PC-9 (cell line): ENCODE results near the gene GATA6. TPM values are rescaled to one million over a fixed set of nuclear protein-coding genes. Genes with fewer than 3 reads are reported as not detected.

ENCODE experiments used
- BruUV-seq: library from RNA; stranded (reverse); fragments of 400-500 nt; replicated peaks from 2 replicates; lab custom pipeline; 2021; lab: Mats Ljungman, UMichigan
- CTCF ChIA-PET: fragments of 300-600 bp; sonication (Branson Sonifier 250); formaldehyde crosslinking; loops from one replicate; lab custom pipeline; 2022; ENCODE audit warnings: antibody characterized with exemption; lab: Charles Lee
- POLR2A ChIA-PET: fragments of 300-600 bp; sonication (Branson Sonifier 250); formaldehyde crosslinking; loops from one replicate; lab custom pipeline; 2022; ENCODE audit warnings: antibody characterized with exemption; ENCODE audit not compliant: unreplicated experiment; lab: Charles Lee
- DNase-seq, 2 experiments: peaks; one replicate each; pipeline versions ENCODE4 v3.0.0 to v3.0.0-alpha.2; 2015 to 2022; ENCODE audit warnings: mixed read lengths in 1 of 2
- H2AFZ ChIP-seq: fragments of 200-600 bp; sonication (generic); 2 replicates; pipeline ENCODE4 v1.8.1; 2017; ENCODE audit warnings: antibody characterized with exemption
- H3F3A ChIP-seq: fragments of 200-600 bp; sonication (generic); 2 replicates; pipeline ENCODE4 v1.8.1; 2017; ENCODE audit warnings: antibody characterized with exemption, mild to moderate bottlenecking, low read depth; ENCODE audit not compliant: insufficient read depth
- H3K27ac ChIP-seq: fragments of 200-600 bp; sonication (generic); 2 replicates; pipeline ENCODE4 v1.6.1; 2016; ENCODE audit warnings: mixed run types
- H3K27me3 ChIP-seq: fragments of 200-600 bp; sonication (generic); 2 replicates; pipeline ENCODE4 v1.6.1; 2016; ENCODE audit warnings: low read depth, mixed run types; ENCODE audit not compliant: insufficient read depth
- H3K36me3 ChIP-seq: fragments of 200-600 bp; sonication (generic); 2 replicates; pipeline ENCODE4 v1.6.1; 2016; ENCODE audit warnings: low read depth, mixed run types
- H3K4me1 ChIP-seq: fragments of 200-600 bp; sonication (generic); replicated peaks from 2 replicates; pipeline ENCODE4 v1.6.1; 2016; ENCODE audit warnings: mixed run types; ENCODE audit not compliant: insufficient read depth
- H3K4me2 ChIP-seq: fragments of 200-600 bp; sonication (generic); 2 replicates; pipeline ENCODE4 v1.6.1; 2017; ENCODE audit warnings: mixed run types
- H3K4me3 ChIP-seq: fragments of 200-600 bp; sonication (generic); 2 replicates; pipeline ENCODE4 v1.6.1; 2016; ENCODE audit warnings: mixed run types
- H3K79me2 ChIP-seq: fragments of 200-600 bp; sonication (generic); 2 replicates; pipeline ENCODE4 v1.6.1; 2017; ENCODE audit warnings: low read depth, mixed run types
- H3K9me2 ChIP-seq: fragments of 200-600 bp; sonication (generic); 2 replicates; pipeline ENCODE4 v1.8.1; 2017; ENCODE audit warnings: mild to moderate bottlenecking; ENCODE audit not compliant: insufficient read depth
- H3K9me3 ChIP-seq: fragments of 200-600 bp; sonication (generic); 2 replicates; pipeline ENCODE4 v1.8.1; 2016; ENCODE audit warnings: low read depth; ENCODE audit not compliant: insufficient read depth
- H4K20me1 ChIP-seq: fragments of 200-600 bp; sonication (generic); 2 replicates; pipeline ENCODE4 v1.8.1; 2017; ENCODE audit not compliant: insufficient read depth
- EZH2 ChIP-seq: fragments of 200-600 bp; sonication (generic); IDR thresholded peaks from 2 replicates; pipeline ENCODE4 v1.8.0; 2017; ENCODE audit warnings: antibody characterized with exemption, low read depth
- intact Hi-C: fragments of 100-400 bp; cut with micrococcal nuclease; formaldehyde crosslinking; loops from one replicate; pipeline ENCODE4 v1.10.0; 2022; ENCODE audit not compliant: unreplicated experiment
- total RNA-seq: library from RNA; stranded (reverse); gene quantifications from 2 replicates; pipeline ENCODE4 v1.2.3, GENCODE V29; 2021
- TF ChIP-seq, protein P1 (sequence below): fragments of 200-600 bp; sonication (generic); conservative IDR thresholded peaks from 2 replicates; pipeline ENCODE4 v1.6.1; 2017; ENCODE audit warnings: mixed run types, antibody characterized with exemption, mild to moderate bottlenecking, moderate library complexity

GATA6 gene
- total RNA-seq, 1 experiment from 2014 or later = 9.1 TPM

GRCh38 chr18:22185273-22185672 lies 15.9 kb downstream of the GATA6 start:
- H3K27ac ChIP-seq = no peak overlapping the region
- no peaks in the 10 kb centered on the region for H3K79me2 ChIP-seq
- no peak overlapping the region for H2AFZ ChIP-seq
- no peak overlapping the region for H3K4me3 ChIP-seq
- TF ChIP-seq EZH2 = no peak
- TF ChIP-seq, protein P1, sequence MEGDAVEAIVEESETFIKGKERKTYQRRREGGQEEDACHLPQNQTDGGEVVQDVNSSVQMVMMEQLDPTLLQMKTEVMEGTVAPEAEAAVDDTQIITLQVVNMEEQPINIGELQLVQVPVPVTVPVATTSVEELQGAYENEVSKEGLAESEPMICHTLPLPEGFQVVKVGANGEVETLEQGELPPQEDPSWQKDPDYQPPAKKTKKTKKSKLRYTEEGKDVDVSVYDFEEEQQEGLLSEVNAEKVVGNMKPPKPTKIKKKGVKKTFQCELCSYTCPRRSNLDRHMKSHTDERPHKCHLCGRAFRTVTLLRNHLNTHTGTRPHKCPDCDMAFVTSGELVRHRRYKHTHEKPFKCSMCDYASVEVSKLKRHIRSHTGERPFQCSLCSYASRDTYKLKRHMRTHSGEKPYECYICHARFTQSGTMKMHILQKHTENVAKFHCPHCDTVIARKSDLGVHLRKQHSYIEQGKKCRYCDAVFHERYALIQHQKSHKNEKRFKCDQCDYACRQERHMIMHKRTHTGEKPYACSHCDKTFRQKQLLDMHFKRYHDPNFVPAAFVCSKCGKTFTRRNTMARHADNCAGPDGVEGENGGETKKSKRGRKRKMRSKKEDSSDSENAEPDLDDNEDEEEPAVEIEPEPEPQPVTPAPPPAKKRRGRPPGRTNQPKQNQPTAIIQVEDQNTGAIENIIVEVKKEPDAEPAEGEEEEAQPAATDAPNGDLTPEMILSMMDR = no peak
- no TSS peak for BruUV-seq
- no peaks in the 10 kb centered on the region for H3F3A ChIP-seq
- H3K9me3 ChIP-seq = no peaks in the 10 kb centered on the region
- H3K27me3 ChIP-seq = no peaks in the 10 kb centered on the region
- 0 out of 2 replicates have a peak, but pooled peaks cover 6% of the 10 kb centered on the region for H3K36me3 ChIP-seq
- no peak for DNase-seq
- H3K4me2 ChIP-seq = no peak overlapping the region
- no peaks in the 10 kb centered on the region for H4K20me1 ChIP-seq
- peaks cover 5% of the 10 kb centered on the region; the same call in 1 of the 2 replicates for H3K4me1 ChIP-seq
- intact Hi-C loops = no loop called here
- no peaks in the 10 kb centered on the region for H3K9me2 ChIP-seq
- POLR2A ChIA-PET = no interaction called here
- CTCF ChIA-PET = no interaction called here

GRCh38 chr18:22185771-22186386 lies 16.5 kb downstream of the GATA6 start:
- Histone ChIP-seq H3F3A (no peaks in the 10 kb centered on the region), H3K79me2 (no peaks in the 10 kb centered on the region), H3K9me2 (no peaks in the 10 kb centered on the region), H3K4me1 (peaks cover 5% of the 10 kb centered on the region; the same call in 1 of the 2 replicates), H3K27ac (no peak overlapping the region), H3K36me3 (0 out of 2 replicates have a peak, but pooled peaks cover 6% of the 10 kb centered on the region), H4K20me1 (no peaks in the 10 kb centered on the region), H3K27me3 (no peaks in the 10 kb centered on the region), H3K9me3 (no peaks in the 10 kb centered on the region), H2AFZ (no peak overlapping the region), H3K4me2 (no peak overlapping the region), H3K4me3 (no peak overlapping the region)
- no peak for DNase-seq
- no peak for TF ChIP-seq EZH2
- TF ChIP-seq, protein P1 = no peak
- intact Hi-C loops = no loop called here
- ChIA-PET POLR2A (interaction anchor here (0.6 to 0.7 kb wide), 2 partner anchors 87 to 159 kb away, joined by 4 to 6 read pairs; no protein-coding TSS in a partner anchor), CTCF (no interaction called here)
- no TSS peak for BruUV-seq

- H3K4me1 ChIP-seq = peaks cover 5% of the 10 kb centered on the region; the same call in 1 of the 2 replicates
- no peak for DNase-seq
- no peak overlapping the region for H3K4me2 ChIP-seq
- H3K9me3 ChIP-seq = no peaks in the 10 kb centered on the region
- no peaks in the 10 kb centered on the region for H4K20me1 ChIP-seq
- H3K79me2 ChIP-seq = no peaks in the 10 kb centered on the region
- H3K27me3 ChIP-seq = no peaks in the 10 kb centered on the region
- intact Hi-C loops = no loop called here
- ChIA-PET CTCF (no interaction called here), POLR2A (interaction anchor here (0.7 kb wide), 1 partner anchor 86 kb away, joined by 4 read pairs; no protein-coding TSS in a partner anchor)
- BruUV-seq = no TSS peak
- H3K27ac ChIP-seq = no peak overlapping the region
- H3K9me2 ChIP-seq = no peaks in the 10 kb centered on the region
- no peaks in the 10 kb centered on the region for H3F3A ChIP-seq
- 0 out of 2 replicates have a peak, but pooled peaks cover 6% of the 10 kb centered on the region for H3K36me3 ChIP-seq
- no peak overlapping the region for H2AFZ ChIP-seq
- no peak overlapping the region for H3K4me3 ChIP-seq
- TF ChIP-seq, protein P1 = no peak
Observed at GRCh38 chr18:22186484-22186971, 17.1 kb downstream of the GATA6 start.
